Activated T-helper 2 cell treated with anti-CD3 and anti-CD28 coated beads, Interferon-gamma antibody, Interleukin-2, Interleukin-4, amounts not matched to agents 10 μg/mL and 5 μg/mL and 100 μg/mL, durations not matched to agents 14 hours and 24 hours and 36 hours (primary cell): ENCODE measurements around the gene EPO. TPM values are rescaled to one million over a fixed set of nuclear protein-coding genes. Genes with fewer than 3 reads are reported as not detected.
A peak's percentile ranks its signal among the peaks of the same experiment; 100 is the strongest.

Source experiments
- DNase-seq: peaks from one replicate; pipeline ENCODE4 v3.0.0; 2021; ENCODE audit warnings: low spot score
- H3K27ac Mint-ChIP-seq: one replicate; pipeline ENCODE4 v1.8.0; 2021; ENCODE audit warnings: mixed read lengths
- H3K27me3 Mint-ChIP-seq: one replicate; pipeline ENCODE4 v1.8.0; 2021; ENCODE audit warnings: low read depth, mixed read lengths
- H3K36me3 Mint-ChIP-seq: one replicate; pipeline ENCODE4 v1.8.0; 2021; ENCODE audit warnings: low read depth, mixed read lengths
- H3K4me1 Mint-ChIP-seq: one replicate; pipeline ENCODE4 v1.8.0; 2021; ENCODE audit warnings: low read depth, mixed read lengths
- H3K4me3 Mint-ChIP-seq: one replicate; pipeline ENCODE4 v1.8.0; 2021; ENCODE audit warnings: low read depth, mild to moderate bottlenecking, moderate library complexity, mixed read lengths
- H3K9me3 Mint-ChIP-seq: one replicate; pipeline ENCODE4 v1.8.0; 2021; ENCODE audit warnings: mixed read lengths
- intact Hi-C: fragments of 100-400 bp; cut with micrococcal nuclease; formaldehyde crosslinking; loops from one replicate; pipeline ENCODE4 v1.15.1; 2023
- total RNA-seq: library from RNA; stranded (reverse); gene quantifications from 2 replicates; pipeline ENCODE4 v1.2.3, GENCODE V29; 2022

EPO gene
- total RNA-seq, 1 donor from 2014 or later: not detected

- peak overlapping the region; percentile 28 for H3K27ac Mint-ChIP-seq
- DNase-seq: no peak
- H3K36me3 Mint-ChIP-seq: peaks cover 36% of the 10 kb centered on the region
- H3K9me3 Mint-ChIP-seq: no peaks in the 10 kb centered on the region
- intact Hi-C loops: loop anchor here (10.0 kb wide), 2 partner anchors 134 to 204 kb away; partner anchors contain the start of gene TSC22D4
- H3K4me1 Mint-ChIP-seq: peaks cover 11% of the 10 kb centered on the region
- no peak overlapping the region for H3K4me3 Mint-ChIP-seq
- H3K27me3 Mint-ChIP-seq: no peaks in the 10 kb centered on the region
Observed at GRCh38 chr7:100678291-100678984, 41.8 kb upstream of the EPO start.

GRCh38 chr7:100679129-100679926, 40.9 kb upstream of the EPO start:
- H3K27me3 Mint-ChIP-seq: no peaks in the 10 kb centered on the region
- no peak overlapping the region for H3K4me3 Mint-ChIP-seq
- no peak overlapping the region for H3K27ac Mint-ChIP-seq
- intact Hi-C loops: loop anchor here (10.0 kb wide), 2 partner anchors 135 to 205 kb away; partner anchors contain the start of gene TSC22D4
- peaks cover 38% of the 10 kb centered on the region for H3K36me3 Mint-ChIP-seq
- H3K9me3 Mint-ChIP-seq: no peaks in the 10 kb centered on the region
- DNase-seq: no peak
- H3K4me1 Mint-ChIP-seq: peaks cover 11% of the 10 kb centered on the region

GRCh38 chr7:100679927-100680575, 40.2 kb upstream of the EPO start:
- peaks cover 11% of the 10 kb centered on the region for H3K4me1 Mint-ChIP-seq
- H3K9me3 Mint-ChIP-seq: no peaks in the 10 kb centered on the region
- no peaks in the 10 kb centered on the region for H3K27me3 Mint-ChIP-seq
- H3K36me3 Mint-ChIP-seq: peaks cover 40% of the 10 kb centered on the region
- no peak overlapping the region for H3K4me3 Mint-ChIP-seq
- no peak for DNase-seq
- H3K27ac Mint-ChIP-seq: no peak overlapping the region
- intact Hi-C loops: loop anchor here (10.0 kb wide), 2 partner anchors 135 to 205 kb away; partner anchors contain the start of gene TSC22D4

GRCh38 chr7:100680576-100681271, 39.5 kb upstream of the EPO start:
- Mint-ChIP-seq H3K27ac (no peak overlapping the region), H3K4me3 (no peak overlapping the region), H3K36me3 (peaks cover 47% of the 10 kb centered on the region), H3K9me3 (no peaks in the 10 kb centered on the region), H3K27me3 (no peaks in the 10 kb centered on the region), H3K4me1 (peaks cover 11% of the 10 kb centered on the region)
- intact Hi-C loops: no loop called here
- no peak for DNase-seq

- intact Hi-C loops: no loop called here
- Mint-ChIP-seq H3K36me3 (peaks cover 48% of the 10 kb centered on the region), H3K27me3 (no peaks in the 10 kb centered on the region), H3K4me3 (peak overlapping the region; percentile 2), H3K4me1 (peaks cover 7% of the 10 kb centered on the region), H3K27ac (no peak overlapping the region), H3K9me3 (no peaks in the 10 kb centered on the region)
- no peak for DNase-seq
Observed at GRCh38 chr7:100681491-100682227, 38.6 kb upstream of the EPO start.

- Mint-ChIP-seq H3K4me1 (peaks cover 5% of the 10 kb centered on the region), H3K36me3 (peaks cover 48% of the 10 kb centered on the region), H3K4me3 (no peak overlapping the region), H3K9me3 (no peaks in the 10 kb centered on the region), H3K27ac (no peak overlapping the region), H3K27me3 (no peaks in the 10 kb centered on the region)
- no peak for DNase-seq
- intact Hi-C loops: no loop called here
Observed at GRCh38 chr7:100682228-100682741, 38.0 kb upstream of the EPO start.

GRCh38 chr7:100682991-100683658, 37.1 kb upstream of the EPO start:
- no peaks in the 10 kb centered on the region for H3K9me3 Mint-ChIP-seq
- peaks cover 5% of the 10 kb centered on the region for H3K4me1 Mint-ChIP-seq
- no peaks in the 10 kb centered on the region for H3K27me3 Mint-ChIP-seq
- no peak for DNase-seq
- intact Hi-C loops: no loop called here
- H3K27ac Mint-ChIP-seq: no peak overlapping the region
- H3K4me3 Mint-ChIP-seq: no peak overlapping the region
- H3K36me3 Mint-ChIP-seq: peaks cover 46% of the 10 kb centered on the region

- DNase-seq: no peak
- intact Hi-C loops: no loop called here
- Mint-ChIP-seq H3K27ac (no peak overlapping the region), H3K27me3 (no peaks in the 10 kb centered on the region), H3K4me3 (no peak overlapping the region), H3K4me1 (peaks cover 5% of the 10 kb centered on the region), H3K36me3 (peaks cover 49% of the 10 kb centered on the region), H3K9me3 (no peaks in the 10 kb centered on the region)
Observed at GRCh38 chr7:100683659-100684533, 36.4 kb upstream of the EPO start.

GRCh38 chr7:100684534-100685042, 35.7 kb upstream of the EPO start:
- no peak for DNase-seq
- no peaks in the 10 kb centered on the region for H3K9me3 Mint-ChIP-seq
- intact Hi-C loops: no loop called here
- no peak overlapping the region for H3K27ac Mint-ChIP-seq
- no peak overlapping the region for H3K4me3 Mint-ChIP-seq
- no peaks in the 10 kb centered on the region for H3K27me3 Mint-ChIP-seq
- H3K4me1 Mint-ChIP-seq: peaks cover 5% of the 10 kb centered on the region
- peaks cover 46% of the 10 kb centered on the region for H3K36me3 Mint-ChIP-seq

- Mint-ChIP-seq H3K36me3 (peaks cover 43% of the 10 kb centered on the region), H3K4me3 (no peak overlapping the region), H3K4me1 (peaks cover 3% of the 10 kb centered on the region), H3K9me3 (no peaks in the 10 kb centered on the region), H3K27ac (no peak overlapping the region), H3K27me3 (no peaks in the 10 kb centered on the region)
- no peak for DNase-seq
- intact Hi-C loops: no loop called here
Observed at GRCh38 chr7:100685049-100685605, 35.1 kb upstream of the EPO start.
